ENCODE measurements around the gene NWD2.

The NWD2 gene

DNA sequence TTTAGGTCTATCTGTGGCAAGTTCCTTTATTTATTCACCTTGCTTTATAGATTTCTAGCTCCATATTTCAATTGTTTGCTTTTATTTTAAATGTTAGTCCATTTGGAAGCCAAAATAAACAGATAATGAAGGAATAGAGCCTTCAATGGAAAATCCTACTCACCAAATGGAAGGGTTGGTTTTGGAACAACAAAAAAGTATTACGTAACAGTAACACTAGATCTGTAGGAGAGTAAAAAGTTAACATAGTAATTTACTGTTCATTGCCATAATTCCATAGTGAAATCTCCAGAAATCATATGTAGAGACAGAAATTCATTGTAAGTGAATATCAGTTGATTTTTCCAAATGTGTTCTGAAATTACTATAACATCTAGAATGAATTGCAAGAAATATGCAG lies 34.6 kb downstream of the NWD2 start:
- H3K4me3 ChIP-seq (ENCODE audit: low read depth, low read length), result no peak overlapping the region

DNA sequence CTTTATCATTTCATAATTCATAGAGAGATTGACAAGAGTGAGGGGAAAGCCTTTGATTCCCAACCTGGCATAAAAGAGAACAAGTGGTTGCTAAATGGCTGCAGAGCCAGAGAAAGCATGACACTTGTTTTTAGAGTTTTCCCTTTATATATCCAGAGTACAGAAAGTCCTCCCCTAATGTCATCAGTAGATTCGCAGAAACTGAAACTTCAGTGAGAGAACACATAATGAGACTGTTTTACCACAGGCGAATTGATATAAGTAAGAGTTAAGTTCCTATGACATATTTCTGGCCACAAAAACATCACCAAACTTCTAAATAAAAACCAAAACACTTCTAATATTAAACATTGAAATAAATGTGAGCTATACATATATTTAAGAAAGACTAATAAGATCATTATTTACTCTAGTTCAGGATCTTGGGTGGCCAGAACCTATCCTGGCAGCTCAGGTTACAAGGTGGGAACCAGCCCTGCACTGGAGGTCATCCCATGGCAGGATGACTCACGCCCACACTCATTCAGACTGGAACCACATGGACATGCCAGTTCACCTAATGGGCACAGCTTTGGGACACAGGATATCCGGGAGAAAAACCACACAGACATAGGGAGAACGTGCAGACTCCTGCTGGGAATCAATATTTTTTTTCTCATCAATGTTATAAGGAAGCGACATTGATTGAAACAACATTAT lies 35.5 kb downstream of the NWD2 start:
- no peak overlapping the region for H3K4me3 ChIP-seq (ENCODE audit: low read depth, low read length)

DNA sequence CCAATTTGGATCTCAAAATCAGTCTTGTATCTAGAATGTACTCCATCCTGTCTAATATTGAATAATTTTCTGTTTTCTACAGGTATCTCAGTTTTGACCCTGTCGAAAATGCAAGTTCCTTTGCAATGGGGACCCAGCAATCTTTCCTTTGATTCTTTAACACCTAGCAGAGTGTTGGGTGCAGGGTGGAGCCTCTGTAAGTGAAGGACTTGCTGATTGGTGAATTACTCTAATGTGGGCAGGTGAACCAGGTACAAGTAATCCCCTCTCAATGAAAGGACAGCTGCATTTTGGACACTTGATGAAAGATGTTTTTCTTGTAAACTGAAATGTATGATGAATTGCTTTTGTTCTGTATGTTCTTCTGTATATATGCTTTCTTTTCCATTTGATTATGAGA lies 54.9 kb downstream of the NWD2 start:
- H3K4me3 ChIP-seq (ENCODE audit: low read depth, low read length), result no peak overlapping the region

DNA sequence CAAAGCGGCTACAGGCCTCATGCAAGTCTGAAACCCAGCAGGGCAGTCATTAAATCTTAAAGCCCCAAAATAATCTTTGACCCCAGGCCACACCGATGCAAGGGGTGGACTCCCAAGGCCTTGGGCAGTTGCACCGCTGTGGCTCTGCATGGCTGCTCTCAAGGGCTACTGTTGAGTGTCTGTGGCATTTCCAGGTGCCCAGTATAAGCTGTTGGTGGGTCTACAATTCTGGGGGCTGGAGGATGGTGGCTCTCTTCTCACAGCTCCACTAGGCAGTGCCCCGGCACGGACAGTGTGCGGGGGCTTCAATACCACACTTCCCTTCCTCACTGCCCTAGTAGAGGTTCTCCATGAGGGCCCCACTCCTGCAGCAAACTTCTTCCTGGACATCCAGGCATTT lies 60.1 kb downstream of the NWD2 start:
- H3K4me3 ChIP-seq (ENCODE audit: low read depth, low read length), result no peak overlapping the region

DNA sequence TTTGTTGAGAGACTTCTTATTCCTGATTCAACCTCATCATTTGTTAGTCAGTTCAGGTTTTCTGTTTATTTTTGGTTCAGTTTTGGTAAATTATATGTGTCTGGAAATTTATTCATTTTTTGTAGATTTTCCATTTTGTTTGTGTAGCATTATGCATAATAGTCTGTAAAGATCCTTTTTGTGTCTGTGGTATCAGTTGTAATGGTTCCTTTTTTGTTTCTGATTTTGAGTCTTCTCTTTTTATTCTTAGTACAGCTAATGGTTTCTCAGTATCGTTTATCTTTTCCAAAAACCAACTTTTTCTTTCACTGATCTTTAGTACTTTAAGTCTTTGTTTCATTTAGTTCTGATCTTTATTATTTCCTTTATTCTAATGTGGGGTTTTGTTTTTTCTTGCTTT lies 61.4 kb downstream of the NWD2 start:
- H3K4me3 ChIP-seq (ENCODE audit: low read depth, low read length), result no peak overlapping the region

DNA sequence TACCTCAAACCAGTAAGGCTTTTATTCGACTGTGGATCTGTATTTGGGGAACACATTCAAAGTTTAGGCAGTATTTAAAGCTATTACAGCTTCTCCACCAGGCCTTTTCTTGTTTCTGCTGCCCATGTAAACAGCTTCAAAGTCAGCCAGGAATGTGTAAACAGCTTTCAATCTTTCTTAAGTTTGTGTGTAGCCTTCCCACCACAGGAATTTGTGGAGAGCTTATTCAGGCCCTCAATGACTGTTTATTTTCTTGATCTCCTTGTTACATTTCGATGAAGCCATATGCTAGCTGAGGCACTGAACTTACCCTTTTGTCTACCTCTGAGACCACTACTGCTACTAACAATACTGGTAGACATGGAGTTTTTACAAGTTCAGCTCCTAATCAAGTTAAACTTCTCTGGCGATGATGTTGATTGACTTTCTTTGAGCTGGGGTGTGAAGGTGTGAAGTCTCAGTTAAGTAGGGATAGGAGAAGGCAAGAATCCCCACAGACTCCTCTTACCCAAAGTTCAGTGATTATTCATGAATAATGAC lies 72.6 kb downstream of the NWD2 start:
- no peak overlapping the region for H3K4me3 ChIP-seq (ENCODE audit: low read depth, low read length)

DNA sequence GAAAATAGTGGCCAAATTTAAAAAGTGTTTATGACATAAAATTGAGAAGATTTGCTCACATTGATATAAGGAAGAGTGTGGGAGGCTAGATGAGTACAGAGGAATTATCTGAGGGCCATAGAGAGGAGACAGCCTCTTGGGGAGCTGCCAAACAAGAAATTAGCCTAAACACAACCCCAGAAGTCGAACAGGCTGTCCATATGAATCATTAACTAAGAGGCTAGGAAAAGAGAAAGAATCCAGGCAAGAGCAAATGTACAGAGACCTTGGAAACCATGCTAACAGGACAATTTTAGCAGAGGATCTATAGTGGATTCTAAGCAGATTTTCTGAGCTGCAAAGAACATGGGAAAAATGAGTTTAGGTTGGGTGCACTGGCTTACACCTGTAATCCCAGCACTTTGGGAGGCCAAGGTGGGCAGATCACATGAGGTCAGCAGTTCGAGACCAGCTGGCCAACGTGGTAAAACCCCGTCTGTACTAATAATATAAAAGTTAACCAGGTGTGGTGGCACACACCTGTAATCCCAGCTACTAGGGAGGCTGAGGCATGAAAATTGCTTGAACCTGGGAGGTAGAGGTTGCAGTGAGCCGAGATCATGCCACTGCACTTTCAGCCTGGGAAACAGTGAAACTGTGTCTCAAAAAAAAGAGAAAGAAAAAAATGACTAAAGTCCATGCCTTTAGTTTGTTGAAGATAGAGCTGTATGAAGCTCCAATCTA lies 76.1 kb downstream of the NWD2 start:
- no peak overlapping the region for H3K4me3 ChIP-seq (ENCODE audit: low read depth, low read length)

DNA sequence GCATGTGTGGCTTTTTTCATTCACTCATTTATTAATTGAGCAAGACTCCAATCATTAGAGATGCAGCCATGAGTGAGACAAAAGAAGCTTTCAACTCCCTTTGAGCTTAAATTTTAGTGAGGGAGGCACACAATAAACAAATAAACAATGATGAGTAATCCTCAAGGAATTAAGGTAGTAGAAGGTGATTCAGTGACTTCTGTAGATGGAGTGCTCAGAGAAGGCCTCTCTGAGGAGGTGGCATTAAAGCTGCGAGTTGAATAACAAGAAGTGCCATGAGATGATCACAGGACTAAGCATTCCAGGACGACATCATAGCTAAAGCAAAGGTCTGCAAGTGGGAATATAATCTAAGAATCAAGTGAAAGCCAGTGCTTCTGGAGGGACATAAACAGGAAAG lies 77.6 kb downstream of the NWD2 start:
- H3K4me3 ChIP-seq (ENCODE audit: low read depth, low read length), result no peak overlapping the region

DNA sequence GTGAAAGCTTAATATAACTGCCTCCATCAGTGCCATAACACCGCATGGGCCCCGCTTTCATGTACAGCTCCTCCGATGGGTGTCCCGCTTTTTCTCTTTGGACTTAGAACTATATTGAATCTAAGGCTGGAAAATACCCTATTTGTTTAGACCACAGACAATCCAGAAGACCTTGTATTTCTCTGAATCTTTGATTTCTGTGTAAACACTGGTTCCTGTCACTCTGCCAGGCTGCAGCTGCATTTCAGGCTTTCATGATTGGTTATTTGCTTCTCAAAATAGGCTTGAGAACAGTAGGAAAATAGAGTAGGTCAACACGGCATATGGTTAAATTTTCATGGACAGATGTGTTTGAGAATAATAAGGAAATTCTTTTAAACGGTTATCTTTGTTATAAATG lies 80.0 kb downstream of the NWD2 start:
- H3K4me3 ChIP-seq (ENCODE audit: low read depth, low read length), result no peak overlapping the region

DNA sequence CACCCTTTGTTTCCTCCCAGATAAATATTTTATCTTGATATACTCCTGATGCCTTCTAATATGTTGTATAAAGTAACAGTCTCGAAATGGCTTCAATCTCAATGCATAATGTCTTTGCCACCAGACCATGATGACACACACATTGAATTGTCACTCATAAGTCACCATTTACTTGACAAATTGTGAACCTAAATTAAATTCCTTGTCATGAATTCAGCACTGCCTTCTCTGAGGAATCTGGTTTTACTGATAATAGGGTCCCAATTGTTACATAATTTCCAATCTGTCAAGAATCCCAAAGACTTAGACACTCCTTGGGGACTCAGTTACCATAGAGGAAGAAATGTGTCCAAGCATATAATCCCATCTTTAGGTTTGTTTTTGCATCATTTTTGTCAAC lies 82.3 kb downstream of the NWD2 start:
- no peak overlapping the region for H3K4me3 ChIP-seq (ENCODE audit: low read depth, low read length)

DNA sequence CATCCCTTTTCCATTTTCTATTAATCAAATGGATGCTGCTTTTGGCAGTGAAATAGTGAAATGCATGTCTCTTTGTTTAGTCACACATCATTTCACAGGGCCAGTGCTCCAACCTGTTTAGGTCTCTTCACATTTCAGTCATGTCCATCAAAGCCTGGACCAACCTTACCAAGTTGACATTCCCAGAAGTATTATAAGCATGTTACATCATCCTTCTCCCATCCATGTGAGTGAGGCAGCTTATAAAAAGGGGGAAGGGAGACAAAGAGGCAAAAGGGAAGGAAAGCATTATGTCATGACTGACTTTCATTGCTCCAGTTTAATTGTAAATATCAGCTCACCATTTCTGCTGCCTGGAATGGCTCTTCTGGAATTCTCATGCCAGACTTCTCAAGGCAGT lies 94.4 kb downstream of the NWD2 start:
- no peak overlapping the region for H3K4me3 ChIP-seq (ENCODE audit: low read depth, low read length)

DNA sequence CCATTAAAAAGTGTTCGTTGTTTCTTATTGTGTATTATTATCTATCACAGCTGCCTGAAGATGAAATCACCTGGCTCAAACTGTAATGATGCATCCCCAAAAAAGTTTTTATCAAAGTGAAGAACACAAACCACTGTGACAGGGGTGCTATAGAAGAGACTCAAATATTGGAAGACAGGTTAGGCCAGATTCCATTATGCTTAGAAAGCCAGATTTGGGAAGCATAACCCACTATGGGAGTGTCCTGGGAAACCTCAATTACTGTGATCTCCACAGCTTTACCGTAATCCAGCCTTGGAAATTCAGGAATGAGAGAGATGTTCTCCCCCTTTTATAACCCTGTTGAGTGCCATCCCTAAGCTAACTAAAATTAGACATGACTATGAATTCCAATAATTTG lies 114.2 kb downstream of the NWD2 start:
- no peak overlapping the region for H3K4me3 ChIP-seq (ENCODE audit: low read depth, low read length)

DNA sequence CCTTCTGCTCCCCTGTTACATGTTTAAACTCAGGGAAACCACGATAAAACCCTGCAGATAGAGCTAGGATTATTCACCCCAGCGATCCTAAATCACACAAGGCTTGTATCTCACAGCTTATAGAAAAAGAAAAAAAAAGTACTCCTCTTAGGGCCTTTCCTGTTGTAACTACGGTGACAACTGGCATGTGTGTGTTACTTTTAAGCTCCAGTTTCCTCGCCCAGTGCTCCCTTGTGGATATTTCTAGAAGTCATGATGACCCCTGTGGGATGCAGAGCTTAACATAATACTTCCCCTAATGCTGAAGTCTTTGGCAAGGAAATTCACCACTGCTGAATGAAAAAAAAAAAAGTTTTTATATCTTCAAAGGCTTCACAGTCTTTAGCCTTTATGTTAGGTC lies 114.7 kb downstream of the NWD2 start:
- no peak overlapping the region for H3K4me3 ChIP-seq (ENCODE audit: low read depth, low read length)

DNA sequence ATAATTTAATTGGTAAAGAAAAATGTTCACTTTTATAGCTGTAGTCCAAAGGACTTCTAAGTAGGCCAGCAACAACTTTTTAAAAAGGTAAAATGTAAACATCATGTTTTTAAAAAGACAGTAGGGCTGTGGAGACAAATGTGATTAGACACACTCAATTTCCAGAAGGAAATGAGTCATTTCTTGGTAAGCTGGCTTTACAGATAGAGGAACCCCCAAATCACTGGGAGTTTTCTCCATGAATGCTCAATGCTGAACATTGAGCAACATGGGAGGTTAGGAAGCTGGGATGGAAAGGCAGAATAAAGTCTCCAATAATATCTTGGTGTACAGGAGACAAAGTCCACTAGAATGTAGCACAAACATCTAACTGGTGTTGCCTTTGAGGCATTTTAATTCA lies 121.3 kb downstream of the NWD2 start:
- no peak overlapping the region for H3K4me3 ChIP-seq (ENCODE audit: low read depth, low read length)

DNA sequence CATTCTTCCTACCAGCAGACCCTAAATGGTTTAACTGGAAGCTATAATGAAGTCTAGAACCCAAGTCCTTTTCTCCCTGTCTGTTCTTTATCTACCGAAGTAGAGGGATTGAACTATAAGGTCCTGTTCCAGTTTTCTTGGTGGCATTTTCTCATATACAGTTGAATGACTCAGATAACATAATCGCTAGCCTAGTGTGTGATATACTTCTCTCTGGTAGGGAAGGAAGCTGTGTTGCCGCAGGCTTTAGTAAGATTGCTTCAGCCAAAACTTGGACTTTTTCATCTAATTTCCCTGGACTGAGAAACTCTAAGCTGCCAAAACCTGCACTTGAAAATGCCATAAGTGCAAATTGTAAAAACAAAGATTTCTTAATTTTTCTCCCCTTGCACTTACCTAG lies 123.4 kb downstream of the NWD2 start:
- no peak overlapping the region for H3K4me3 ChIP-seq (ENCODE audit: low read depth, low read length)

DNA sequence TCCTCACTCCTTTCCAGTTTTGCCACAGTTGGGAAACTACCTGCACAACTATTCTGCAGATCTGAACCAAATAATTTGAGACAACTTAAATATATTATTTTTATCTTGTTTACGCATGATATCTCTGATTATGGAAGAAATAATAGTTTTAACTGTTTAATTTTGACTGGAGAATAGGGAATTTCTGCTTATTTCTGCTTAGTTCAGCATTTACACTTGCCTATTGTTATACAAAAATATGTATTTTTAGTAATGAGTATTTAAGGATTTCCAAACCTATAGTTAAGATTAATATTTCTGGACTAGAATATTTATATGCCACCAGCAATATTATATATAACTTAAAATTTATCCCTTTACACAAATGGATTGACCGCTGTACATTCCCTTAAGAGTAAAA lies 125.5 kb downstream of the NWD2 start:
- no peak overlapping the region for H3K4me3 ChIP-seq (ENCODE audit: low read depth, low read length)

DNA sequence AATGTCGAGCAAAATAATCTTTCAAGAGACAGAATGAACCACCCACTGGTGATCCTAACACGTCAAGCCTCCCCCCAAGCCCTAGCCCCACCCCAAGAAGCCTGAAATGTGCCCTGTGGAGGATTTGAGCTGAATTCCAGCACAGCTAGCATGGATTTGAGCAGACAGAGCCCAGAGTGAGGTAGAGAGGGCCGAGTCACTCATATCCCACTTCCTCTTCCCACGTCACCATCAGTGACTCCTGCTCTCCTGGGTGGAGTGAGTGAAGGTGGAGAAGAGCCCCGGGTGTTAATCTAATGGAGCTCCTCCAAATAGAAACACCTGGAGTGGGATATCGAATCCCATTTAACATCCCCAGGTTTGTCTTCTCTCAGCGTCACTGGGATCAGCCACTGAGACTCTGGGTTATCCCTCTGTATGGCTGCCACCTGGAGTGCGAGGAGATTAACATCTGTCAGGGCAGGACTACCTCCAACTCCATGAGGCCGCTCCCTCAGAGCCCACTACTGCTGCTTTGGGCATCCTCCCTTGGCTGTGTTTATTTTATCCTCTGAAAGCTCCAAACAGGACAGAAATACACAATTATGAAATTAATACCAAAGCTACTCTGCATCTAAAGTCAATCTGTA lies 136.6 kb downstream of the NWD2 start:
- H3K4me3 ChIP-seq (ENCODE audit: low read depth, low read length), result no peak overlapping the region

DNA sequence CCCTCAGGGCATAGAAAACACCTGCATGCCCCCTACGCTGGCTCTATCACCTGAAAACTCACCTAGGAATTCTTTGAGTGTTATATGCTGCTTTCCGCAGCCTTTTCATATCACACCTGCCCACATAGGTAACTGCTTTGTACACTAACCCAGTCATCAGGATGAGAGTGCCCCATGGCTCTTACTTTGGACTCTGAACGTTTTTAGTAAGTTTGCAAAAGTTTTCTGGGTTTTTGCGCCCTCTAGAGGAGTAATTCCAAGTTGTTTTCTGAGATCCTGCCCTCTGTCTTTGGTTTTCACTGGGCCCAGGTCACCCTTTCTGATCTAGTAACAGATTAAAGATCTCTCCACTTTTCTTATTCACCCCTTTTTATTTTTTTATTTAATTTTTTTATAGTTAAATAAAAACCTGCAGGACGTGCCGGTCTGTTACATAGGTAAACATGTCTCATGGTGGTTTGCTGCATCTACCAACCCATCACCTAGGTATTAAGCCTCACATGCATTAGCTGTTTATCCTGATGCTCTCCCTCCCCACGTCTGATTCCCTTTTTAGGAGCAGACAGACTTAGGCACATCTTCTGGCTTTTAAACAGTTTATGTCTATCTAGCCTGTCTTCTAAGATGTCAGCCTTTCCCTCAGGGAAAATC lies 139.2 kb downstream of the NWD2 start:
- no peak overlapping the region for H3K4me3 ChIP-seq (ENCODE audit: low read depth, low read length)

DNA sequence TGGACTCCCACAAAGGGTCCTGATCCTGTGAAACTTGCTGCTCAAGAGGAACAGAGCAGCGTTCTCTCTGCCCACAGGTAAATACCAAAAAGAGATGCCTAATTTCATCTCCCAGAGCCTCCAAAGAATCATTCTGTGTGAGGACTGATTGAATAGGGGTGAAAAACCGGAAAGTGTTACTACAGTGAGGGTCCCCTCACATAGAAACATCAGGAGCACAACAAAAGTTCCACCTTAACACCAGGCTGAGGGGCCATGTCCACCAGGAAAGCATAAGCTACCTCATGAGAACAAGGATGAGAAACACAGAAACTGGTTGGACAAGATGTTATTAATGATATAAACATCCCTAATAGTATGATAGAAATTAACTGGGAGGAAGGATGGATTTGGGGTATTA lies 140.9 kb downstream of the NWD2 start:
- H3K4me3 ChIP-seq (ENCODE audit: low read depth, low read length), result no peak overlapping the region

DNA sequence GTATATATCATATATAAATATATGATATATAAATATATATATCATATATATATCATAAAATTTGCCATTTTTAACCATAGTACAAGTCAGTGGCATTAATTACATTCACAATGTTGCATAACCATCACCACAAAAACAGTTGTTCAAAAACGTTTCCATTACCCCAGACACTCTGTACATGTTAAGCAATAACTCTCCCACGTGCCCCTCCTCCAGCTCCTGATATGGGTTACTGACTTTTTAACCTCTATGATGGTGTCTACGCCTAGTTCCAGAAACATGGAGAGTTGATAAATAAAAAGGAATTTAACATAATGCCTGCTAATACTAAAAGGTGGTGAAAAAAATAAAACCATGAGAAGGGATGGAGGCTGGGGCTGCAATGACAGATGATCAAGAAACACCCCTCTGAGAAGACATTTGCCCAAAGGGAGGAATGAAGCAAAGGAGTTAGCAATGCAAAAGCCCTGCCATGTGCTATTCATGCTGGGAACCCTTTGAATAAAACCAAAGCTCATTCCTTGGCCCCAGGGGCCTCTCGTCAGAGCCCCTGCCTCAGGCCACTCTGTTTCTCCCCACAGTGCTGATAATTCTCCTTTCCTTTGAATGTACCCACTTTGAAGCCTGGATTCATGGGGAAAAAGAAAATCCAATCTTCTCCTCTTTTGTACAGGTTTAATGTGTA lies 144.3 kb downstream of the NWD2 start:
- H3K4me3 ChIP-seq (ENCODE audit: low read depth, low read length), result no peak overlapping the region

DNA sequence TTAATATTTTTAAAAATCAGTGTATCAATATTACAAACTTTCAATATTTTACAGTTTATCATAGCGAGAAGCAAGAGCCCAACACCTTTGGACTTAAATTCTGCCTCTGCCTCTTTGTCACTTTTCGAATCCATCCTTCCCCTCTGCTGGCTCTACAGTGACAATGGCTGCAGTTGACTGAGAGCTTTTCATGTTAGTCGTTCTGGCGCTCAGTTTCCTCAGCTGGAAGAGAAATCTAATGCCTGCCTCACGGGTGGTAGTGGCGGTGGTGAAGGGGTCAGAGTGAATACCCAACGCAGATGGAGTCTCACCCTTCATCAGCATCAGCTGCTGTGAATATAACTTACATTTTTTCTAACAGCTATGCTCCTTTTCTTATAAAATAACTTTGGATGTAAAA lies 144.8 kb downstream of the NWD2 start:
- no peak overlapping the region for H3K4me3 ChIP-seq (ENCODE audit: low read depth, low read length)

Measured in iPS-11a (cell line).